Colonic mucosa (tissue), 4 donors: ENCODE results near the gene TBC1D2. TPM values are rescaled to one million over a fixed set of nuclear protein-coding genes. Genes with fewer than 3 reads are reported as not detected.

ENCODE experiments used
- DNase-seq: peaks from one replicate; pipeline ENCODE4 v3.0.0-alpha.2; 2020
- H3K27ac ChIP-seq: fragments of 200-600 bp; one replicate; pipeline ENCODE4 v1.8.0; 2021
- H3K27me3 ChIP-seq: fragments of 200-600 bp; one replicate; pipeline ENCODE4 v1.8.0; 2021
- H3K36me3 ChIP-seq: fragments of 200-600 bp; one replicate; pipeline ENCODE4 v1.8.0; 2021
- H3K4me1 ChIP-seq: fragments of 200-600 bp; one replicate; pipeline ENCODE4 v1.8.0; 2021; ENCODE audit warnings: mild to moderate bottlenecking
- H3K4me3 ChIP-seq: fragments of 200-600 bp; one replicate; pipeline ENCODE4 v1.8.0; 2021
- H3K9ac ChIP-seq, 2 donors: one replicate each; pipeline ENCODE4 v1.7.0; 2013; ENCODE audit warnings: control low read depth in 2 of 2, low read depth in 2 of 2, low read length in 2 of 2
- H3K9me3 ChIP-seq: fragments of 200-600 bp; one replicate; pipeline ENCODE4 v1.8.0; 2021
- CTCF ChIP-seq: fragments of 200-600 bp; IDR thresholded peaks from one replicate; pipeline ENCODE4 v1.8.0; 2022; ENCODE audit warnings: antibody characterized with exemption, mild to moderate bottlenecking
- intact Hi-C: fragments of 100-400 bp; cut with DNase I; formaldehyde crosslinking; loops from one replicate; pipeline ENCODE4 v1.14.1; 2022
- total RNA-seq, 2 donors: library from RNA; stranded (reverse); fragmentation: NEBNext Ultra II Directional in 1 of 2; extraction: Animal tissue kit (Norgen Biotek cat#: 25700) in 1 of 2; gene quantifications; one replicate each; pipeline ENCODE4 v1.2.1, GENCODE V29; 2021
- donor health status: healthy.
- donor health status: DM: no; HTN: no; CAD: no.
- donor health status: DM: no; HTN: no; CAD: no.

Gene TBC1D2
- total RNA-seq, 2 donors from 2014 or later, result 20.1 to 26.9 TPM

GRCh38 chr9:98236901-98237487 is 18.5 kb downstream of the TBC1D2 start:
- DNase-seq, result no peak
- Histone ChIP-seq H3K9me3 (no peaks in the 10 kb centered on the region), H3K27ac (peak overlapping the region; percentile 4), H3K4me3 (no peak overlapping the region), H3K36me3 (peaks cover 6% of the 10 kb centered on the region), H3K27me3 (no peaks in the 10 kb centered on the region), H3K9ac (no peak overlapping the region), H3K4me1 (no peaks in the 10 kb centered on the region)
- no peak for TF ChIP-seq CTCF
- intact Hi-C loops, result no loop called here

- H3K27ac ChIP-seq, result no peak overlapping the region
- TF ChIP-seq CTCF, result no peak
- peaks cover 4% of the 10 kb centered on the region for H3K4me1 ChIP-seq
- intact Hi-C loops, result no loop called here
- no peaks in the 10 kb centered on the region for H3K27me3 ChIP-seq
- no peaks in the 10 kb centered on the region for H3K9me3 ChIP-seq
- peaks cover 6% of the 10 kb centered on the region for H3K36me3 ChIP-seq
- H3K4me3 ChIP-seq, result no peak overlapping the region
- no peak overlapping the region for H3K9ac ChIP-seq
- no peak for DNase-seq
These were observed 20.3 kb downstream of the TBC1D2 start for GRCh38 chr9:98235126-98235525.

- H3K4me1 ChIP-seq, result peaks cover 4% of the 10 kb centered on the region
- no peak for TF ChIP-seq CTCF
- no peak overlapping the region for H3K9ac ChIP-seq
- no peak overlapping the region for H3K4me3 ChIP-seq
- H3K27ac ChIP-seq, result no peak overlapping the region
- intact Hi-C loops, result no loop called here
- H3K27me3 ChIP-seq, result no peaks in the 10 kb centered on the region
- peaks cover 6% of the 10 kb centered on the region for H3K36me3 ChIP-seq
- no peak for DNase-seq
- H3K9me3 ChIP-seq, result no peaks in the 10 kb centered on the region
These were observed 21.1 kb downstream of the TBC1D2 start for GRCh38 chr9:98234245-98234825.

GRCh38 chr9:98232926-98233325 is 22.5 kb downstream of the TBC1D2 start:
- intact Hi-C loops, result no loop called here
- H3K36me3 ChIP-seq, result peaks cover 6% of the 10 kb centered on the region
- H3K9me3 ChIP-seq, result no peaks in the 10 kb centered on the region
- no peak for TF ChIP-seq CTCF
- no peak overlapping the region for H3K9ac ChIP-seq
- no peak overlapping the region for H3K4me3 ChIP-seq
- no peak for DNase-seq
- H3K27ac ChIP-seq, result no peak overlapping the region
- H3K27me3 ChIP-seq, result no peaks in the 10 kb centered on the region
- peaks cover 4% of the 10 kb centered on the region for H3K4me1 ChIP-seq

GRCh38 chr9:98231770-98232478 is 23.5 kb downstream of the TBC1D2 start:
- no peaks in the 10 kb centered on the region for H3K27me3 ChIP-seq
- no peak for DNase-seq
- intact Hi-C loops, result no loop called here
- no peak for TF ChIP-seq CTCF
- no peak overlapping the region for H3K27ac ChIP-seq
- peaks cover 6% of the 10 kb centered on the region for H3K36me3 ChIP-seq
- H3K9ac ChIP-seq, result no peak overlapping the region
- H3K9me3 ChIP-seq, result no peaks in the 10 kb centered on the region
- no peak overlapping the region for H3K4me3 ChIP-seq
- H3K4me1 ChIP-seq, result peaks cover 4% of the 10 kb centered on the region
